IPS-15b (cell line): ENCODE data around the gene GPC5.

Experiments
- H3K27me3 ChIP-seq: one replicate; pipeline ENCODE4 v1.6.1; 2013; ENCODE audit warnings: low read length; ENCODE audit not compliant: control insufficient read depth, insufficient read depth
- H3K36me3 ChIP-seq: one replicate; pipeline ENCODE4 v1.6.1; 2013; ENCODE audit warnings: low read length; ENCODE audit not compliant: control insufficient read depth, insufficient read depth
- H3K4me1 ChIP-seq: one replicate; pipeline ENCODE4 v1.6.1; 2013; ENCODE audit warnings: mild to moderate bottlenecking, low read length; ENCODE audit not compliant: control insufficient read depth, insufficient read depth
- H3K4me3 ChIP-seq: one replicate; pipeline ENCODE4 v1.5.1; 2013; ENCODE audit warnings: low read depth, low read length
- H3K9ac ChIP-seq: one replicate; pipeline ENCODE4 v1.6.1; 2013; ENCODE audit warnings: low read depth, mild to moderate bottlenecking, low read length
- H3K9me3 ChIP-seq: one replicate; pipeline ENCODE4 v1.6.1; 2013; ENCODE audit warnings: mild to moderate bottlenecking, low read length; ENCODE audit not compliant: control insufficient read depth, insufficient read depth

The GPC5 gene

DNA sequence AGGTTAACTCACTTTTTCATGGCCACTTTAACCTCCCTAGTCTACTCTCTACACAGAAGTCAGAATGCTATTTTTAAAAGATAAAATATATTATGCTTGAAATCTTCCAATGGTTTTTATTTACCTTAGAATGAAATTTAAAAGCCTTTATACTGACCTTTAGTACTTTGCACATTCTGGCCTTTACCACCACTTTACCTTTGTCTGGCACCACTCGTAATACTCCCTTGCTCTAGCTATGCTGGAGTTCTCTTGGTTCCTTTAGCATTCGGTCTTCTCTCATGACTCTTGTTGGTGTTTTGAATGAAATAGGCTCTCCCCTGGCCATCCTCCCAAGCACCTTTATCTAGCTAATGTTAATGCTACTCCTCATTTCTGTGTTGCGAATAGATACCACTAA is 310.8 kb downstream of the GPC5 start:
- H3K4me3 ChIP-seq: no peak overlapping the region
- no peaks in the 10 kb centered on the region for H3K27me3 ChIP-seq
- H3K36me3 ChIP-seq: no peaks in the 10 kb centered on the region
- H3K9me3 ChIP-seq: no peaks in the 10 kb centered on the region
- no peaks in the 10 kb centered on the region for H3K4me1 ChIP-seq
- H3K9ac ChIP-seq: no peak overlapping the region

DNA sequence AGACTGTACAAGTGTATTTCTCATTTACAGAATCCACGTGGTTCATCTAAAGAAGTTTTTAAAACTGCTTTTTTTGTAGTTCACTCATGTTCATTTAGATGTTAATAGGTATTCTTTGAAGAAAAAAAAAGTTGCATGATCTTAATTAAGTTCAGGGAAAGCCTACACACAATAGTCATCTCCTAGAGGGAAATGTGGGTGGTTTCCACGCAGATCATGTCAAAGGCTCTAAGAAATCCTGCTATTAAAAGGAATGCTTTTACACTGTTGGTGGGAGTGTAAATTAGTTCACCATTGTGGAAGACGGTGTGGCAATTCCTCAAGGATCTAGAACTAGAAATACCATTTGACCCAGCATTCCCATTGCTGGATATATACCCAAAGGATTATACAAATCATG is 312.3 kb downstream of the GPC5 start:
- Histone ChIP-seq H3K9me3 (no peaks in the 10 kb centered on the region), H3K27me3 (no peaks in the 10 kb centered on the region), H3K9ac (no peak overlapping the region), H3K4me1 (no peaks in the 10 kb centered on the region), H3K36me3 (no peaks in the 10 kb centered on the region), H3K4me3 (no peak overlapping the region)

GRCh38 chr13:91714855-91715254 is 316.4 kb downstream of the GPC5 start:
- Histone ChIP-seq H3K9ac (no peak overlapping the region), H3K9me3 (no peaks in the 10 kb centered on the region), H3K4me3 (no peak overlapping the region), H3K27me3 (no peaks in the 10 kb centered on the region), H3K4me1 (no peaks in the 10 kb centered on the region), H3K36me3 (no peaks in the 10 kb centered on the region)

DNA sequence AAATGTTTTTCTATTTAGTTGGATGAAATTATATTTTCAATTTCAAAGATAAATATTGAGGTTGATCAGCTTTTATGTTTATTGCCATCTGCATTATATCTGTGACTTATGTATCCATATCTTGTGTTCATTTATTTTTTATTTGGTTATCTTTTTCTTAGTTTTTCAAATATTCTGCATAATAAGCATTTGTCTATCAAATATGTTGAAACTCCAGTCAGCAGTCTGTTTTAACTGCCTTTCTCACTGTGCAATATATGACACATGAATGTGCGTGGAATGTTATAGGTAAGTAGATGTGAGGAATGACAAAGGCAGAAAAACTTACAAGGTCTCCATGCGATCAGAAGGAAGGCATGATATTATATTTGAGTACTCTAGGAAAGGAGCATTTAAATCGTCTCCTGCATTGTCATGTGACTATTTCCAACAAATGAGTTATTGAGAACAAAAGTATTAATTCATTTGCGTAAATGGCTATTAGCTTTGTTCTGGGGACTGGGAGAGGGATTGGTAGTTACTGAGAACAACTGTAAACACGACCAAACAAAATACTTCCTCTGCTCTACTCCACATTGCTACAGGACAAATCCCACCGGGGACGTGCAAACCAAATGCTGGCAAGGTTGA is 318.1 kb downstream of the GPC5 start:
- Histone ChIP-seq H3K27me3 (no peaks in the 10 kb centered on the region), H3K9me3 (no peaks in the 10 kb centered on the region), H3K9ac (no peak overlapping the region), H3K36me3 (no peaks in the 10 kb centered on the region), H3K4me1 (no peaks in the 10 kb centered on the region), H3K4me3 (no peak overlapping the region)

DNA sequence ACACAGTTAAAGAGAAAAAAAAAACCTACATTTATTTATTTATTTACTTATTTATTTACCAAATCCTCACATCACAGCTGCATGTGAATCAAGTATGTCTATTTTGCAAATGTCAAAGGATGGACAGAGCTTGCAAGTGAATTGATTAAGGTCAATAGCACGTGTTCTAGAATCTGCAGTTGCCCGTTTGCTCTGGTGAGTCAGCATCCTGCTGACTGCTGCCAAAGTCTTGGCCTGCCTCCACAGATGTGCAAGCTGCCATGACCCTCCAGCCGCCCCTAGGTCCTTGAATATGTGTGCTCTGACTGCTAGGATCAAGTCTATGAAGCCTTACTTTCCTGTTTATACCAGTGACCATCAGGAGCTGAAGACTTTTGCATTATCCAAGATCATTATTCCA is 320.6 kb downstream of the GPC5 start:
- no peaks in the 10 kb centered on the region for H3K9me3 ChIP-seq
- no peaks in the 10 kb centered on the region for H3K27me3 ChIP-seq
- no peak overlapping the region for H3K9ac ChIP-seq
- no peaks in the 10 kb centered on the region for H3K36me3 ChIP-seq
- no peak overlapping the region for H3K4me3 ChIP-seq
- no peaks in the 10 kb centered on the region for H3K4me1 ChIP-seq

- H3K4me3 ChIP-seq: no peak overlapping the region
- no peaks in the 10 kb centered on the region for H3K4me1 ChIP-seq
- H3K9ac ChIP-seq: no peak overlapping the region
- H3K36me3 ChIP-seq: no peaks in the 10 kb centered on the region
- H3K27me3 ChIP-seq: no peaks in the 10 kb centered on the region
- no peaks in the 10 kb centered on the region for H3K9me3 ChIP-seq
These were observed 323.0 kb downstream of the GPC5 start for GRCh38 chr13:91721413-91721812.

GRCh38 chr13:91722267-91722884 is 324.0 kb downstream of the GPC5 start:
- Histone ChIP-seq H3K4me1 (no peaks in the 10 kb centered on the region), H3K9ac (no peak overlapping the region), H3K36me3 (no peaks in the 10 kb centered on the region)

DNA sequence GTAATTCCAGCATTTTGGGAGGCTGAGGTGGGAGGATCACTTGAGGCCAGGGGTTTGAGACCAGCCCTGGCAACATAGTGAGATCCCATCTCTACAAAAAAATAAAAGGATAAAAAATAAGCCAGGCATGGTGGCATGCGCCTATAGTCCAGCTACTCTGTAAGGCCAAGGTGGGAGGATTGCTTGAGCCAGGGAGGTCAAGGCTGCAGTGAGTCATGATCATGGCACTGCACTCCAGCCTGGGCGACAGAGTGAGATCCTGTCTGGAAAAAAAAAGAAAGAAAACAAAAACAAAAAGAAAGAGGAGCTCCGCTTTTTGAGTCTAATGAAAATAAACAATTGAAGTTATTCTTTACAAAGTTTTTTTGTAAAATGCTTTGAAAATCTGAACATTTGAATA is 326.2 kb downstream of the GPC5 start:
- Histone ChIP-seq H3K9me3 (no peaks in the 10 kb centered on the region), H3K4me3 (no peak overlapping the region), H3K36me3 (no peaks in the 10 kb centered on the region), H3K27me3 (no peaks in the 10 kb centered on the region), H3K9ac (no peak overlapping the region), H3K4me1 (no peaks in the 10 kb centered on the region)

More at GRCh38 chr13:91722267-91722884, 324.0 kb downstream of the GPC5 start:
- H3K27me3 ChIP-seq: no peaks in the 10 kb centered on the region
- H3K9me3 ChIP-seq: no peaks in the 10 kb centered on the region
- no peak overlapping the region for H3K4me3 ChIP-seq

GRCh38 chr13:91725646-91726045 is 327.2 kb downstream of the GPC5 start:
- H3K4me3 ChIP-seq: no peak overlapping the region
- no peaks in the 10 kb centered on the region for H3K9me3 ChIP-seq
- no peaks in the 10 kb centered on the region for H3K27me3 ChIP-seq
- no peaks in the 10 kb centered on the region for H3K4me1 ChIP-seq
- no peak overlapping the region for H3K9ac ChIP-seq
- H3K36me3 ChIP-seq: no peaks in the 10 kb centered on the region

DNA sequence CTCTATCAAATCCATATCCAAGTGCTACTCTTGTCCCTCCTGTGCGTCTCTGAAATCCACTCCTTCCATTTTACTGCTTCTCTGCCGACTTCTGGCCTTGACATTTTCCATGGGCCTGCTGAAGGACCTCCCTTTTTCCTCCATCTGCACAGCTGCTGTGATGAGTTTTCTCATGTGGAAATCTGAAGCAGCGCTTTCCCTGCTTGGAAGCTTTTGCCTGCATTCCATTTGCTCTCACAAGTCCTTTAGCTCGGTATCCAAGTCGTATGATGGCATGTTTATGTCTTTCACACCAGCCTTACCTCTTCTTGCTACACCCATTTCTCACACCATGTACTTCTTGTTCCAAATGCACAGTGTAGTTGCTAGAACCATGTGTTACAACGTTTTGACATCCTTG is 328.2 kb downstream of the GPC5 start:
- no peaks in the 10 kb centered on the region for H3K4me1 ChIP-seq

DNA sequence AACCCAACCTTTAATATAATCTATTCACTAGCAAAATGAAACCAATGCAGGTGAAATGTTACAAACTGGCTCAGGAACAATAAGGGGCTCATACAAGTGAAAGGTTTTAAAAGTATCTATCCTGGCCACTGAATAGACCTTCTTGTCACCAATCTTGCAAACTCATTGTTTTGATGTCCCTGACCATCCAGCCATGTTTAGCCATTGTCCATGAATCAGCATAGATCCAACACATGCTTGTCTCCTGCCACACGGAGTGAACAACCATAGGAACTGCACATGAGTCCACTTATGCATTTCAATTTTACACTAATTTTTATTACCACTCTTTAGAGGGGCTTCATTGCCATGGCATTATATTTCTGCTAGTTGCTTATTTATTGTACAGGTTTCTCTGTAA is 331.4 kb downstream of the GPC5 start:
- no peak overlapping the region for H3K9ac ChIP-seq
- no peaks in the 10 kb centered on the region for H3K27me3 ChIP-seq
- H3K4me3 ChIP-seq: no peak overlapping the region
- H3K9me3 ChIP-seq: no peaks in the 10 kb centered on the region
- no peaks in the 10 kb centered on the region for H3K4me1 ChIP-seq
- no peaks in the 10 kb centered on the region for H3K36me3 ChIP-seq

More for the DNA sequence above, 328.2 kb downstream of the GPC5 start:
- H3K27me3 ChIP-seq: no peaks in the 10 kb centered on the region
- H3K4me3 ChIP-seq: no peak overlapping the region
- no peaks in the 10 kb centered on the region for H3K9me3 ChIP-seq
- no peaks in the 10 kb centered on the region for H3K36me3 ChIP-seq
- H3K9ac ChIP-seq: no peak overlapping the region

- H3K9ac ChIP-seq: no peak overlapping the region
- no peaks in the 10 kb centered on the region for H3K27me3 ChIP-seq
- no peaks in the 10 kb centered on the region for H3K36me3 ChIP-seq
- H3K4me1 ChIP-seq: no peaks in the 10 kb centered on the region
- H3K9me3 ChIP-seq: no peaks in the 10 kb centered on the region
- H3K4me3 ChIP-seq: no peak overlapping the region
These were observed 341.3 kb downstream of the GPC5 start for GRCh38 chr13:91739751-91740150.
